H1 (cell line): ENCODE results near the gene INAFM2. TPM values are rescaled to one million over a fixed set of nuclear protein-coding genes. Genes with fewer than 3 reads are reported as not detected.

Experiments used
- CTCF ChIA-PET: fragments of 300-600 bp; sonication (Branson Sonifier 250); formaldehyde crosslinking; loops from one replicate; lab custom pipeline; 2021; ENCODE audit not compliant: partially characterized antibody; lab: Charles Lee
- POLR2A ChIA-PET: fragments of 300-600 bp; sonication (Branson Sonifier 250); formaldehyde crosslinking; loops from one replicate; lab custom pipeline; 2021; ENCODE audit warnings: inconsistent platforms; ENCODE audit not compliant: partially characterized antibody; lab: Charles Lee
- DNase-seq, 2 experiments: peaks; one replicate each; pipeline versions ENCODE4 v3.0.0 to v3.0.0-alpha.2; 2010 to 2022; ENCODE audit warnings: low spot score in 2 of 2, low read depth in 1 of 2, mixed read lengths in 1 of 2
- FAIRE-seq: peaks from 2 replicates; lab custom pipeline; 2011; peaks lifted over from hg19 to GRCh38; lab: Jason Lieb, UNC
- H2AFZ ChIP-seq: 2 replicates; pipeline ENCODE4 v1.8.1; 2012; ENCODE audit warnings: low read length, inconsistent platforms
- H2AK5ac ChIP-seq: 2 replicates; pipeline ENCODE4 v1.6.1; 2013; ENCODE audit warnings: low read depth, low read length
- H2BK120ac ChIP-seq: replicated peaks from 2 replicates; pipeline ENCODE3; 2013; ENCODE audit warnings: low read depth, low read length, inconsistent platforms
- H2BK12ac ChIP-seq: 2 replicates; pipeline ENCODE4 v1.6.1; 2013; ENCODE audit warnings: low read depth, low read length
- H2BK15ac ChIP-seq: 2 replicates; pipeline ENCODE4 v1.6.1; 2013; ENCODE audit warnings: low read length
- H2BK20ac ChIP-seq: 2 replicates; pipeline ENCODE4 v1.6.1; 2013; ENCODE audit warnings: low read length
- H2BK5ac ChIP-seq: 2 replicates; pipeline ENCODE4 v1.6.1; 2013; ENCODE audit warnings: low read depth, low read length
- H3K14ac ChIP-seq: 2 replicates; pipeline ENCODE4 v1.6.1; 2013; ENCODE audit warnings: inconsistent platforms; ENCODE audit not compliant: insufficient read length
- H3K18ac ChIP-seq: 2 replicates; pipeline ENCODE4 v1.6.1; 2013; ENCODE audit warnings: low read length; ENCODE audit errors: extremely low read depth
- H3K23ac ChIP-seq: 2 replicates; pipeline ENCODE4 v1.6.1; 2013; ENCODE audit warnings: inconsistent platforms; ENCODE audit not compliant: insufficient read length
- H3K23me2 ChIP-seq: 2 replicates; pipeline ENCODE4 v1.6.1; 2013; ENCODE audit warnings: low read depth, low read length
- H3K27ac ChIP-seq: 2 replicates; pipeline ENCODE4 v1.6.1; 2011; ENCODE audit warnings: low read depth, low read length, inconsistent platforms
- H3K27me3 ChIP-seq, 4 experiments: replicated peaks in 1 of 4; 1 replicate in 1 of 4; 2 replicates in 3 of 4; pipeline versions ENCODE4 v1.6.1 to v1.8.1; 2011 to 2013; ENCODE audit warnings: low read length in 3 of 4, mild to moderate bottlenecking in 3 of 4, inconsistent platforms in 2 of 4, mixed read lengths in 2 of 4, moderate library complexity in 1 of 4; ENCODE audit not compliant: control insufficient read depth in 3 of 4, insufficient read depth in 3 of 4; ENCODE audit errors: extremely low read depth in 1 of 4
- H3K36me3 ChIP-seq, 4 experiments: 2 replicates each; pipeline versions ENCODE4 v1.6.1 to v1.8.1; 2011 to 2013; ENCODE audit warnings: mild to moderate bottlenecking in 4 of 4, low read length in 3 of 4, moderate library complexity in 2 of 4, control low read depth in 1 of 4, inconsistent platforms in 1 of 4; ENCODE audit not compliant: insufficient read depth in 4 of 4, control insufficient read depth in 2 of 4
- H3K4ac ChIP-seq: replicated peaks from 2 replicates; pipeline ENCODE3; 2013; ENCODE audit warnings: low read length, low read depth, mixed read lengths, inconsistent platforms; ENCODE audit not compliant: insufficient read length
- H3K4me1 ChIP-seq, 4 experiments: replicated peaks in 1 of 4; 1 replicate in 1 of 4; 2 replicates in 3 of 4; pipeline versions ENCODE4 v1.6.1 to v1.8.1; 2011 to 2013; ENCODE audit warnings: low read length in 3 of 4, inconsistent platforms in 2 of 4, mixed read lengths in 1 of 4; ENCODE audit not compliant: insufficient read depth in 4 of 4, control insufficient read depth in 3 of 4
- H3K4me2 ChIP-seq, 2 experiments: 2 replicates each; pipeline versions ENCODE4 v1.6.1 to v1.8.1; 2011 to 2013; ENCODE audit warnings: low read depth in 2 of 2, low read length in 2 of 2, control low read depth in 1 of 2, inconsistent platforms in 1 of 2, mild to moderate bottlenecking in 1 of 2; ENCODE audit not compliant: insufficient read depth in 1 of 2
- H3K4me3 ChIP-seq, 4 experiments: fragments of 200-600, 300-600 bp in 1 of 4; sonication (generic), shearing (Covaris generic), sonication (Bioruptor Twin) in 1 of 4; 2 replicates each; pipeline versions ENCODE4 v1.5.1 to v1.8.1; 2011 to 2016; ENCODE audit warnings: low read length in 4 of 4, low read depth in 3 of 4, control low read depth in 2 of 4, inconsistent platforms in 2 of 4, mild to moderate bottlenecking in 2 of 4, mixed read lengths in 1 of 4, moderate library complexity in 1 of 4; ENCODE audit not compliant: insufficient read depth in 2 of 4; ENCODE audit errors: extremely low read depth in 1 of 4
- H3K56ac ChIP-seq: replicated peaks from 2 replicates; pipeline ENCODE3; 2013; ENCODE audit warnings: low read depth, mild to moderate bottlenecking, mixed read lengths, low read length, inconsistent platforms; ENCODE audit not compliant: insufficient read length
- H3K79me1 ChIP-seq: 2 replicates; pipeline ENCODE4 v1.6.1; 2013; ENCODE audit warnings: low read depth, low read length, control low read depth
- H3K79me2 ChIP-seq, 2 experiments: 2 replicates each; pipeline versions ENCODE4 v1.6.1 to v1.8.1; 2012 to 2013; ENCODE audit warnings: low read length in 2 of 2, mild to moderate bottlenecking in 2 of 2, inconsistent platforms in 1 of 2; ENCODE audit not compliant: insufficient read depth in 2 of 2, control insufficient read depth in 1 of 2
- H3K9ac ChIP-seq, 4 experiments: replicated peaks in 1 of 4; 1 replicate in 1 of 4; 2 replicates in 3 of 4; pipeline versions ENCODE4 v1.6.1 to v1.8.1; 2011 to 2013; ENCODE audit warnings: low read depth in 3 of 4, low read length in 3 of 4, control low read depth in 2 of 4, mild to moderate bottlenecking in 2 of 4, moderate library complexity in 2 of 4, inconsistent platforms in 1 of 4; ENCODE audit errors: extremely low read depth in 1 of 4
- H3K9me3 ChIP-seq, 2 experiments: 2 replicates each; pipeline versions ENCODE4 v1.6.1 to v1.8.1; 2012 to 2013; ENCODE audit warnings: mild to moderate bottlenecking in 2 of 2, moderate library complexity in 2 of 2, control low read depth in 1 of 2, inconsistent platforms in 1 of 2, low read depth in 1 of 2, low read length in 1 of 2, mixed read lengths in 1 of 2; ENCODE audit not compliant: insufficient read depth in 2 of 2
- H4K20me1 ChIP-seq, 2 experiments: replicated peaks in 1 of 2; 2 replicates each; pipeline versions ENCODE3 to v1.8.1; 2011 to 2013; ENCODE audit warnings: inconsistent platforms in 2 of 2, low read length in 2 of 2, mild to moderate bottlenecking in 1 of 2; ENCODE audit not compliant: insufficient read depth in 2 of 2, control insufficient read depth in 1 of 2
- H4K5ac ChIP-seq: 2 replicates; pipeline ENCODE4 v1.6.1; 2013; ENCODE audit warnings: low read length, low read depth, mixed read lengths, inconsistent platforms; ENCODE audit not compliant: insufficient read length
- H4K8ac ChIP-seq: 2 replicates; pipeline ENCODE4 v1.8.0; 2013; ENCODE audit warnings: mild to moderate bottlenecking, moderate library complexity, low read length, inconsistent platforms; ENCODE audit not compliant: insufficient read depth; ENCODE audit errors: extremely low read depth
- H4K91ac ChIP-seq: replicated peaks from 2 replicates; pipeline ENCODE3; 2013; ENCODE audit warnings: low read length, mixed read lengths, inconsistent platforms; ENCODE audit not compliant: insufficient read length
- ATF2 ChIP-seq: IDR thresholded peaks from 2 replicates; pipeline ENCODE4 v1.6.1; 2012; ENCODE audit warnings: low read length, inconsistent platforms
- CREB1 ChIP-seq: IDR thresholded peaks from 2 replicates; pipeline ENCODE4 v1.6.1; 2012; ENCODE audit warnings: inconsistent platforms
- EZH2 ChIP-seq: fragments of 200-600 bp; sonication (generic); IDR thresholded peaks from 2 replicates; pipeline ENCODE4 v1.7.1; 2012; ENCODE audit warnings: low read depth, mild to moderate bottlenecking, moderate library complexity, low read length, inconsistent platforms; ENCODE audit not compliant: severe bottlenecking
- KDM4A ChIP-seq: IDR thresholded peaks from one replicate; pipeline ENCODE4 v1.7.1; 2012; ENCODE audit warnings: low read depth, mild to moderate bottlenecking, moderate library complexity, low read length, inconsistent platforms; ENCODE audit not compliant: severe bottlenecking
- KDM5A ChIP-seq: fragments of 200-600 bp; IDR thresholded peaks from 2 replicates; pipeline ENCODE4 v1.7.1; 2012; ENCODE audit warnings: mild to moderate bottlenecking, low read length, inconsistent platforms, mixed read lengths
- POU5F1 ChIP-seq: IDR thresholded peaks from 2 replicates; pipeline ENCODE4 v1.6.1; 2011; ENCODE audit warnings: low read depth, mild to moderate bottlenecking, low read length, moderate library complexity
- RAD21 ChIP-seq, 2 experiments: IDR thresholded peaks in 1 of 2; conservative IDR thresholded peaks in 1 of 2; 2 replicates each; pipeline ENCODE4 v1.6.1; 2011; ENCODE audit warnings: low read depth in 2 of 2, low read length in 2 of 2, improper control_type of control experiment in 1 of 2, inconsistent platforms in 1 of 2, mild to moderate bottlenecking in 1 of 2, moderate library complexity in 1 of 2
- SAP30 ChIP-seq: fragments of 300-600 bp; sonication (generic); IDR thresholded peaks from 2 replicates; pipeline ENCODE4 v1.7.1; 2012; ENCODE audit warnings: low read length, moderate library complexity, mild to moderate bottlenecking, inconsistent platforms; ENCODE audit not compliant: insufficient read depth, insufficient replicate concordance
- SP4 ChIP-seq: IDR thresholded peaks from 2 replicates; pipeline ENCODE4 v1.6.1; 2012; ENCODE audit warnings: low read length, inconsistent platforms
- TEAD4 ChIP-seq: IDR thresholded peaks from 2 replicates; pipeline ENCODE4 v1.6.1; 2012; ENCODE audit warnings: low read depth, low read length, inconsistent platforms, mixed read lengths
- YY1 ChIP-seq: IDR thresholded peaks from 2 replicates; pipeline ENCODE4 v1.6.1; 2011; ENCODE audit warnings: low read depth, mild to moderate bottlenecking, low read length
- WGBS, 2 experiments: shearing (Covaris generic) in 1 of 2; methylation state at CpG; one replicate each; pipeline versions ENCODE4 v1.1.6 to v1.1.7; 2013 to 2015; ENCODE audit warnings: low lambda C conversion rate in 2 of 2, mixed read lengths in 2 of 2, inconsistent platforms in 1 of 2, low coverage in 1 of 2, missing lambda C conversion rate in 1 of 2; ENCODE audit not compliant: insufficient replicate concordance in 2 of 2, insufficient coverage in 1 of 2, insufficient read length in 1 of 2; ENCODE audit errors: extremely low coverage in 1 of 2, missing lambda C conversion rate in 1 of 2; 5-methylcytosine and 5-hydroxymethylcytosine counted together
- polyA plus RNA-seq, 7 experiments: library from polyadenylated mRNA; depleted of rRNA in 3 of 7; stranded (reverse) in 5 of 7; unstranded in 2 of 7; fragments of >200 nt in 5 of 7; fragments of 200-250 nt in 2 of 7; gene quantifications; 1 replicate in 5 of 7; 2 replicates in 1 of 7; 4 replicates in 1 of 7; pipeline versions ENCODE4 v1.2.1 to v1.2.3, GENCODE V29; 2011 to 2013; ENCODE audit warnings: missing spikeins in 2 of 7, mixed read lengths in 2 of 7
- total RNA-seq: library from RNA; stranded (reverse); fragmentation: NEBNext Ultra II Directional; extraction: Animal tissue kit (Norgen Biotek cat#: 25700); gene quantifications from 2 replicates; pipeline ENCODE4 v1.2.1, GENCODE V29; 2021

Gene INAFM2
- total and polyA plus RNA-seq, 2 of the 8 experiments (the other 6 are each of a cell fraction or from before 2014, with no cell fraction given): 15.3 to 35.1 TPM

- peaks cover 6% of the 10 kb centered on the region for H3K23me2 ChIP-seq
- no peak overlapping the region for H3K18ac ChIP-seq
- H3K79me2 ChIP-seq: peaks cover 0 to 14% of the 10 kb centered on the region in 2 experiments; a peak in 3 of 4 replicates
- peaks cover 0 to 11% (median 0%) of the 10 kb centered on the region in 4 experiments; a peak in 3 of 8 replicates for H3K36me3 ChIP-seq
- H4K20me1 ChIP-seq: no peaks in the 10 kb centered on the region
- no peak overlapping the region for H4K8ac ChIP-seq
- no peak overlapping the region for H3K23ac ChIP-seq
- no peak overlapping the region for H4K5ac ChIP-seq
- H3K56ac ChIP-seq: no peak overlapping the region
- ChIA-PET POLR2A (interaction anchor here (0.6 to 5.6 kb wide), 6 partner anchors 9 to 88 kb away, joined by 3 to 66 read pairs (median 4); partner anchors contain the start of genes CCDC9B, KNSTRN and PLCB2), CTCF (interaction anchor here (0.5 to 21.1 kb wide), 15 partner anchors 9 to 630 kb away, joined by 3 to 295 read pairs (median 4); partner anchors contain the start of genes CCDC9B and PLCB2)
- H3K27me3 ChIP-seq: peaks cover 0 to 6% (median 0%) of the 10 kb centered on the region in 4 experiments; a peak in 2 of 7 replicates
- H3K4me3 ChIP-seq: peak overlapping the region in 2 of 4 experiments; percentile 5 to 43; a peak in 1 of 8 replicates
- H3K27ac ChIP-seq: no peak overlapping the region
- no peak for DNase-seq
- peak overlapping the region; percentile 53; the same call in 1 of the 2 replicates for H2BK5ac ChIP-seq
- FAIRE-seq: no peak
- no peak overlapping the region for H2AFZ ChIP-seq
- peak overlapping the region; percentile 71 for H2BK12ac ChIP-seq
- 92% methylated on average over 5 of the region's 5 CpGs; no CpG with 5 or more reads in 1 of the 2 experiments for WGBS, 2 experiments
- peak overlapping the region; percentile 33; the same call in 1 of the 2 replicates for H2BK15ac ChIP-seq
- H3K4ac ChIP-seq: peak overlapping the region; percentile 19
- no peaks in the 10 kb centered on the region; a peak in 1 of 4 replicates for H3K9me3 ChIP-seq
- H3K79me1 ChIP-seq: no peaks in the 10 kb centered on the region; the same call in 1 of the 2 replicates
- H2BK120ac ChIP-seq: no peak overlapping the region
- no peak overlapping the region for H2BK20ac ChIP-seq
- no peak overlapping the region for H3K9ac ChIP-seq
- H3K14ac ChIP-seq: no peak overlapping the region
- peak overlapping the region; percentile 72 for H4K91ac ChIP-seq
- no peak overlapping the region for H2AK5ac ChIP-seq
- H3K4me2 ChIP-seq: peak overlapping the region; percentile 58 to 82; a peak in 3 of 4 replicates
- peaks cover 20 to 36% (median 26%) of the 10 kb centered on the region in 4 experiments; a peak in 6 of 7 replicates for H3K4me1 ChIP-seq
- TF ChIP-seq KDM5A (no peak), POU5F1 (no peak), EZH2 (no peak), SAP30 (no peak), CREB1 (no peak), KDM4A (no peak), SP4 (no peak), YY1 (no peak), ATF2 (no peak), TEAD4 (no peak), RAD21 (IDR thresholded peaks at IDR 0.05 in 1 of 2, conservative IDR thresholded peaks at IDR 0.05 in 1 of 2; ENCODE audit: low read depth in 2 of 2, low read length in 2 of 2) (no peak)
Observed at GRCh38 chr15:40328751-40329150, 5.3 kb downstream of the INAFM2 start.
